K562 (cell line): ENCODE data around the gene TADA1. TPM values are rescaled to one million over a fixed set of nuclear protein-coding genes. Genes with fewer than 3 reads are reported as not detected.

Source experiments
- CHCHD3 ChIP-seq: fragments of 250-450 bp; sonication (Bioruptor Pico); IDR thresholded peaks from 2 replicates; pipeline ENCODE4 v2.1.2; 2022; ENCODE audit warnings: mild to moderate bottlenecking
- ELF1 ChIP-seq: fragments of 200-800 bp; sonication (Bioruptor generic); IDR thresholded peaks from 2 replicates; pipeline ENCODE4 v1.6.1; 2016; ENCODE audit warnings: missing genetic modification characterization, missing compliant biosample characterization
- EP300 ChIP-seq: IDR thresholded peaks from 2 replicates; pipeline ENCODE4 v1.6.1; 2012; ENCODE audit warnings: low read length, improper control_type of control experiment
- PHB2 ChIP-seq: fragments of 450-650 bp; IDR thresholded peaks from 2 replicates; pipeline ENCODE4 v1.6.1; 2017; ENCODE audit warnings: low read depth
- PML ChIP-seq: IDR thresholded peaks from 2 replicates; pipeline ENCODE4 v1.6.1; 2012; ENCODE audit warnings: low read length, inconsistent platforms
- POU5F1 ChIP-seq: fragments of 150-350 bp; IDR thresholded peaks from 2 replicates; pipeline ENCODE4 v1.6.1; 2014; ENCODE audit warnings: borderline replicate concordance, low read length, low read depth, mild to moderate bottlenecking; ENCODE audit not compliant: partially characterized antibody
- SIN3A ChIP-seq, 2 experiments: fragments of 150-350 bp in 1 of 2; IDR thresholded peaks; 2 replicates each; pipeline ENCODE4 v1.6.1; 2011 to 2016; ENCODE audit warnings: borderline replicate concordance in 2 of 2, low read depth in 2 of 2, low read length in 2 of 2, mild to moderate bottlenecking in 2 of 2, moderate library complexity in 2 of 2; ENCODE audit not compliant: control insufficient read depth in 1 of 2
- TBP ChIP-seq: optimal IDR thresholded peaks from 2 replicates; pipeline ENCODE3; 2011; ENCODE audit warnings: low read depth, low read length, improper control_type of control experiment
- ZNF583 ChIP-seq: fragments of 250-450 bp; sonication (Bioruptor Pico); IDR thresholded peaks from 2 replicates; pipeline ENCODE4 v1.4.0; 2020
- polyA plus RNA-seq, 8 experiments: library from polyadenylated mRNA; depleted of rRNA in 4 of 8; stranded (reverse) in 5 of 8; unstranded in 3 of 8; fragments of >200 nt; fragmentation: Nextera tagmentation in 2 of 8; fragmentation: Illumina TruSeq in 1 of 8; extraction: Ambion mirVana in 2 of 8; extraction: Trizol in 1 of 8; gene quantifications; 2 replicates each; pipeline versions ENCODE4 v1.2.1 to v1.2.3, GENCODE V29; 2011 to 2014; ENCODE audit warnings: inconsistent platforms in 1 of 8, missing spikeins in 1 of 8
- total RNA-seq, 7 experiments: library from RNA; depleted of rRNA in 6 of 7; stranded (reverse); fragments of >200 nt in 6 of 7; fragmentation: Illumina TruSeq in 2 of 7; extraction: Trizol in 2 of 7; gene quantifications; 2 replicates each; pipeline versions ENCODE4 v1.2.1 to v1.2.3, GENCODE V29; 2011 to 2021; ENCODE audit warnings: low replicate concordance in 1 of 7
- TF ChIP-seq, protein P1 (sequence below): sonication (generic); formaldehyde crosslinking; IDR thresholded peaks from 2 replicates; pipeline ENCODE4 v1.8.0; 2022; ENCODE audit warnings: mild to moderate bottlenecking, missing genetic modification reagents
- TF ChIP-seq, protein P2 (sequence below), 2 experiments: fragments of 450-650 bp in 1 of 2; sonication (generic) in 1 of 2; formaldehyde crosslinking in 1 of 2; IDR thresholded peaks; 2 replicates each; pipeline versions ENCODE4 v1.7.1 to v1.9.0; 2016 to 2022; ENCODE audit warnings: inconsistent platforms in 1 of 2, mild to moderate bottlenecking in 1 of 2, missing genetic modification reagents in 1 of 2
- TF ChIP-seq, protein P3 (sequence below): fragments of 150-350 bp; conservative IDR thresholded peaks from 2 replicates; pipeline ENCODE4 v1.6.1; 2014; ENCODE audit warnings: low read length

The TADA1 gene
- total and polyA plus RNA-seq, 9 of the 15 experiments (the other 6 are each of a cell fraction or from before 2014, with no cell fraction given), result 15.9 to 76.5 (median 28.7) TPM

DNA sequence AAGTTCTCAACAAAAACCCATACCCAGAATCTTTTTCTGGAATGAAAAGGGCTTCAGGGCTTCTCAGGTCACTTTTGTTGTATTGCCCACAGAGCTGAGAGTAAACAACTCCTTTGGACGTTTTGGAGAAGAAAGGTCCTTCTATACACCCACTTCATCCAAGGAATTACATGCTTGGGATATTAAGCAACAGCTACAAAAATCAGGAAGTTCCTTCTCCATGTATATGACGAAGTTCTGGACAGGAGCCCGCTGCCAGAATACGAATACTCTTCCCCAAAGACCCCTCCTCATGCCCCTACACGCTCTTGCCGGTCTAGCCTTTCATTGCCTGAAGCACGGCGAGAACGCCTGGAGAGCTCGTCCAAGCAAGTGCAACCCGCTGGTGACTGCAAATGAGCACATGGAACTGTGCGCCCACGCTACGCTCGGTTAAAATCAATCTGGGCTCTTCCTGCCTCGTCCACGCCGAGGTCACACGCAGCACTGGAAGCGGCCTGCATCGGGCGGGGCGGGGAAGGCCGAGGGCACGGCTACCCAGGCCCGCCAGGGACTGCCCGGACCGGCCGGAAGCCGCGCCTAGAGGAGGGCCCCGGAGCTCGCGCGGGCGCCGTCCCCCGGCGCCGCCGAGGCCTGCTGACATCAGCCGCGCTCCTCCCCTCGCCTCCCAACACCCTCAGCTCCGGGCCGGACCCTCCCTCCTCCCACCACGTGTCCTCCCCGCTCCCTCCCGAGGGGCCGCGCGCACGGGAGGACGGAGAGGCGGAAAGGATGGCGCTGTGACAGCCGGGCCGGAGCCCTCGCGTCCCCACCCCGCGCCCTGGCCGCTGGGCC lies 37.1 kb downstream of the TADA1 start, which contains the start of gene POGK (continued):
- TF ChIP-seq, protein P1, sequence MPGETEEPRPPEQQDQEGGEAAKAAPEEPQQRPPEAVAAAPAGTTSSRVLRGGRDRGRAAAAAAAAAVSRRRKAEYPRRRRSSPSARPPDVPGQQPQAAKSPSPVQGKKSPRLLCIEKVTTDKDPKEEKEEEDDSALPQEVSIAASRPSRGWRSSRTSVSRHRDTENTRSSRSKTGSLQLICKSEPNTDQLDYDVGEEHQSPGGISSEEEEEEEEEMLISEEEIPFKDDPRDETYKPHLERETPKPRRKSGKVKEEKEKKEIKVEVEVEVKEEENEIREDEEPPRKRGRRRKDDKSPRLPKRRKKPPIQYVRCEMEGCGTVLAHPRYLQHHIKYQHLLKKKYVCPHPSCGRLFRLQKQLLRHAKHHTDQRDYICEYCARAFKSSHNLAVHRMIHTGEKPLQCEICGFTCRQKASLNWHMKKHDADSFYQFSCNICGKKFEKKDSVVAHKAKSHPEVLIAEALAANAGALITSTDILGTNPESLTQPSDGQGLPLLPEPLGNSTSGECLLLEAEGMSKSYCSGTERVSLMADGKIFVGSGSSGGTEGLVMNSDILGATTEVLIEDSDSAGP (CRISPR knock-in tag), result peak; percentile 35; the same call in 1 of the 2 replicates
- TF ChIP-seq, protein P2, sequence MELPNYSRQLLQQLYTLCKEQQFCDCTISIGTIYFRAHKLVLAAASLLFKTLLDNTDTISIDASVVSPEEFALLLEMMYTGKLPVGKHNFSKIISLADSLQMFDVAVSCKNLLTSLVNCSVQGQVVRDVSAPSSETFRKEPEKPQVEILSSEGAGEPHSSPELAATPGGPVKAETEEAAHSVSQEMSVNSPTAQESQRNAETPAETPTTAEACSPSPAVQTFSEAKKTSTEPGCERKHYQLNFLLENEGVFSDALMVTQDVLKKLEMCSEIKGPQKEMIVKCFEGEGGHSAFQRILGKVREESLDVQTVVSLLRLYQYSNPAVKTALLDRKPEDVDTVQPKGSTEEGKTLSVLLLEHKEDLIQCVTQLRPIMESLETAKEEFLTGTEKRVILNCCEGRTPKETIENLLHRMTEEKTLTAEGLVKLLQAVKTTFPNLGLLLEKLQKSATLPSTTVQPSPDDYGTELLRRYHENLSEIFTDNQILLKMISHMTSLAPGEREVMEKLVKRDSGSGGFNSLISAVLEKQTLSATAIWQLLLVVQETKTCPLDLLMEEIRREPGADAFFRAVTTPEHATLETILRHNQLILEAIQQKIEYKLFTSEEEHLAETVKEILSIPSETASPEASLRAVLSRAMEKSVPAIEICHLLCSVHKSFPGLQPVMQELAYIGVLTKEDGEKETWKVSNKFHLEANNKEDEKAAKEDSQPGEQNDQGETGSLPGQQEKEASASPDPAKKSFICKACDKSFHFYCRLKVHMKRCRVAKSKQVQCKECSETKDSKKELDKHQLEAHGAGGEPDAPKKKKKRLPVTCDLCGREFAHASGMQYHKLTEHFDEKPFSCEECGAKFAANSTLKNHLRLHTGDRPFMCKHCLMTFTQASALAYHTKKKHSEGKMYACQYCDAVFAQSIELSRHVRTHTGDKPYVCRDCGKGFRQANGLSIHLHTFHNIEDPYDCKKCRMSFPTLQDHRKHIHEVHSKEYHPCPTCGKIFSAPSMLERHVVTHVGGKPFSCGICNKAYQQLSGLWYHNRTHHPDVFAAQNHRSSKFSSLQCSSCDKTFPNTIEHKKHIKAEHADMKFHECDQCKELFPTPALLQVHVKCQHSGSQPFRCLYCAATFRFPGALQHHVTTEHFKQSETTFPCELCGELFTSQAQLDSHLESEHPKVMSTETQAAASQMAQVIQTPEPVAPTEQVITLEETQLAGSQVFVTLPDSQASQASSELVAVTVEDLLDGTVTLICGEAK (IDR thresholded peaks at IDR 0.05), result peak; percentile 80
- TF ChIP-seq, protein P2 (CRISPR knock-in tag; IDR thresholded peaks at IDR 0.05), result no peak
- TF ChIP-seq PHB2 (no peak), SIN3A (IDR thresholded peaks at IDR 0.05; ENCODE audit: borderline replicate concordance in 2 of 2, control insufficient read depth in 1 of 2, low read depth in 2 of 2, low read length in 2 of 2) (peak; percentile 71 to 83; a peak in 2 of 4 replicates), ZNF583 (CRISPR knock-in tag) (peak; percentile 76; the same call in 1 of the 2 replicates), CHCHD3 (CRISPR knock-in tag) (no peak), PML (peak; percentile 36; the same call in 1 of the 2 replicates), TBP (peak; percentile 83), EP300 (peak; percentile 30), ELF1 (tag) (peak; percentile 48; the same call in 1 of the 2 replicates), POU5F1 (peak; percentile 26)
- TF ChIP-seq, protein P3, sequence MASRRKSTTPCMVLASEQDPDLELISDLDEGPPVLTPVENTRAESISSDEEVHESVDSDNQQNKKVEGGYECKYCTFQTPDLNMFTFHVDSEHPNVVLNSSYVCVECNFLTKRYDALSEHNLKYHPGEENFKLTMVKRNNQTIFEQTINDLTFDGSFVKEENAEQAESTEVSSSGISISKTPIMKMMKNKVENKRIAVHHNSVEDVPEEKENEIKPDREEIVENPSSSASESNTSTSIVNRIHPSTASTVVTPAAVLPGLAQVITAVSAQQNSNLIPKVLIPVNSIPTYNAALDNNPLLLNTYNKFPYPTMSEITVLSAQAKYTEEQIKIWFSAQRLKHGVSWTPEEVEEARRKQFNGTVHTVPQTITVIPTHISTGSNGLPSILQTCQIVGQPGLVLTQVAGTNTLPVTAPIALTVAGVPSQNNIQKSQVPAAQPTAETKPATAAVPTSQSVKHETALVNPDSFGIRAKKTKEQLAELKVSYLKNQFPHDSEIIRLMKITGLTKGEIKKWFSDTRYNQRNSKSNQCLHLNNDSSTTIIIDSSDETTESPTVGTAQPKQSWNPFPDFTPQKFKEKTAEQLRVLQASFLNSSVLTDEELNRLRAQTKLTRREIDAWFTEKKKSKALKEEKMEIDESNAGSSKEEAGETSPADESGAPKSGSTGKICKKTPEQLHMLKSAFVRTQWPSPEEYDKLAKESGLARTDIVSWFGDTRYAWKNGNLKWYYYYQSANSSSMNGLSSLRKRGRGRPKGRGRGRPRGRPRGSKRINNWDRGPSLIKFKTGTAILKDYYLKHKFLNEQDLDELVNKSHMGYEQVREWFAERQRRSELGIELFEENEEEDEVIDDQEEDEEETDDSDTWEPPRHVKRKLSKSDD, result no peak
